GM12874 (cell line): ENCODE results near the gene HELB.

Experiments used
- TF ChIP-seq, protein P1 (sequence below): IDR thresholded peaks from 2 replicates; pipeline ENCODE4 v1.5.1; 2011; ENCODE audit warnings: low read depth, mild to moderate bottlenecking, control low read depth, low read length, moderate library complexity; ENCODE audit not compliant: insufficient read depth

Gene HELB

DNA sequence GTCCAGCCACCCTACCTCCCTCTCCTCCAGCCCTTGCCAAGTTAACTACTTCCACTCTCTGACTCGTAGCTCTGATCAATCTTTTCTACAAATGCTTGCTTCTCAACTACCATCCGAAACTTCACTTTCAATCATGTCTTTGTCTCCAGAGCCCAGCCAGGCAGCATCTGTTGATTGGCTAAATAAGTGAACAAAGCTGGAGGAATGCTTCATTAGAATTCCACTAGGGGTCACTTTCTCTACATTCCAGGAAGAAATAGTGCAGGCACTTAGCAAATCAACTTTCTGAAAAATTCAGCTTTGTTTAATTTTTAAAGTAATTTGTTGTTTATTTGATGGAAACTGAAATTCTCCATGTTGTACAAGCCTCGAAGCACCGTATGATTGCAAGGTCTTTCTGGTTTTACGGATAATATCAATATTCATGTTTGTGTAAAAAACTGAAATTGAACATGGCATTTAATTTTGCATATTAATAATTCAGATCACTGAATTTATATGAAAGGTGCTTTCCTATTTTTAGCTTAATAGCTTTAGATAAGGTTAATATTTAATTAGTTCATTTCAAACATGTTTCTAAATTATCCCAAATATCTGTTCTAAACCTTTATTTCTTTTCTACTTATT is 32.4 kb upstream of the HELB start:
- TF ChIP-seq, protein P1, sequence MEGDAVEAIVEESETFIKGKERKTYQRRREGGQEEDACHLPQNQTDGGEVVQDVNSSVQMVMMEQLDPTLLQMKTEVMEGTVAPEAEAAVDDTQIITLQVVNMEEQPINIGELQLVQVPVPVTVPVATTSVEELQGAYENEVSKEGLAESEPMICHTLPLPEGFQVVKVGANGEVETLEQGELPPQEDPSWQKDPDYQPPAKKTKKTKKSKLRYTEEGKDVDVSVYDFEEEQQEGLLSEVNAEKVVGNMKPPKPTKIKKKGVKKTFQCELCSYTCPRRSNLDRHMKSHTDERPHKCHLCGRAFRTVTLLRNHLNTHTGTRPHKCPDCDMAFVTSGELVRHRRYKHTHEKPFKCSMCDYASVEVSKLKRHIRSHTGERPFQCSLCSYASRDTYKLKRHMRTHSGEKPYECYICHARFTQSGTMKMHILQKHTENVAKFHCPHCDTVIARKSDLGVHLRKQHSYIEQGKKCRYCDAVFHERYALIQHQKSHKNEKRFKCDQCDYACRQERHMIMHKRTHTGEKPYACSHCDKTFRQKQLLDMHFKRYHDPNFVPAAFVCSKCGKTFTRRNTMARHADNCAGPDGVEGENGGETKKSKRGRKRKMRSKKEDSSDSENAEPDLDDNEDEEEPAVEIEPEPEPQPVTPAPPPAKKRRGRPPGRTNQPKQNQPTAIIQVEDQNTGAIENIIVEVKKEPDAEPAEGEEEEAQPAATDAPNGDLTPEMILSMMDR, result peak; percentile 33; the same call in 1 of the 2 replicates

DNA sequence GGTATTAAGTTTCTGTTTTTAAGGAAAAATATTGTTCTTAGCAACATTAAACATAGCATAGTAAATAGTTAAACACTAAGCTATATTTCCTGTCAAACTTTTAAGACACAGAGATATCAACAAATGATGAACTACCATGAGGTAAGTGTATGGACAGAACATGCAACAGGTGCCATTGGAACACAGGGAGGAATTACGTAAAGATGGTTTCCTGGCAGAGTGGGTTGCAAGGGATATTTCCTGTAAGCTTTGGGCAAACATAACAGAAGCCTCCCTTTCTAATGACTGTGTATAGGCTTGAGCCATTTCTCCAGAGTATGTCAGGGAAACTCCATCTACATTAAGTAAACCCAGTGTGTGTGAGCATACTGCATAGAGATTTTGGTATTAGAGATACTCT is 31.7 kb upstream of the HELB start:
- TF ChIP-seq, protein P1, result no peak

DNA sequence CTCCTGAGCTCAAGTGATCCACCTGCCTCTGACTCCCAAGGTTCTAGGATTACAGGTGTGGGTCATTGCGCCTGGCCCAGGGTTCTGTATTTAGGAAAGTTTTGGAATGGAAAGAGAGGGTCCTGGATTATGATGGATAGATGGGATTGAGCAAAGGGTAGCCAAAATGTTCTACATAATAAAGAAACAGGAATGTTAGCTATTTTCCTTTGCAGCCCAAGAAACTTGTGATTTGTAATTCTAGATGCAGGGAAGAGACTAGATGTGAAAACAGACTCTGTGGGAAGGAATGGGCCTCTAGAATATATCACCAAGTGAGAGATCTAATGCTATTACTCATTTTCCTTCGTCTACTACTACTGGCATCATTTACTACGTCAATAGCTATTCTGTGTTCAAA is 29.6 kb upstream of the HELB start:
- TF ChIP-seq, protein P1, result no peak

DNA sequence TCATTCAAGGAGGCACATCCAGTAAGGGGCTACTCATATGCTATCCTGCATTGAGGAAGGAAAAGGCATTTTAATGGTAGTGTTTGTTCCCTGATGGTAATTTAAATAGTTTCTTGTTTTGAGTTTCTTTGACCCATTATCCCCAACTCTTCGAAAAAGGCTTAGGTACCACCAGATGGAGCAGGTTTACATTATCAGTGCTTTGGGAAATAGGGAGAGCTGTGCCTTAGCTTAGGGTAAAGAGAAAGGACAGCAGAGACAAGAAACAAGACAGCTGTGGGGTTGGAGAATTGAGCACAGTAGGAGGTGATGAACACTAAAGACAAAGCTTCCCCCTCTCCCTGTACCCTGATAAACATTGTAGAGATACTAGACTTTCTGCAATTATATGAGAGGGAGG is 29.1 kb upstream of the HELB start:
- TF ChIP-seq, protein P1, result no peak

DNA sequence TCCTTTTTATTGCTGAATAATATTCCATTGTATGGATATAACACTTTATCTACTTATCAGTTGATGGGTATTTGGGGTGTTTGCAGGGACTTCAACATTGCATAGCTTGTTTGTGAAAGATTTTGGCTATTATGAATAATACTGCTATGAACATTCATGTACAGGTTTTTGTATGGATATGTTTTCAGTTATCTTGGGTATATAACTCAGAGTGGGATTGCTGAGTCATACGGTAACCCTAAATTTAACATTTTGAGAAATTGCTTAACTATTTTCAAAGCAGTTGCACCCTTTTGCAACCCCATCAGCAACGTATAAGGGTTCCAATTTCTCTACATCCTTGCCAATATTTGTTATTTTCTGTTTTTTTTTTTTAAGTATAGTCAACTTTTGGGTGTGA is 27.3 kb upstream of the HELB start:
- TF ChIP-seq, protein P1, result no peak

DNA sequence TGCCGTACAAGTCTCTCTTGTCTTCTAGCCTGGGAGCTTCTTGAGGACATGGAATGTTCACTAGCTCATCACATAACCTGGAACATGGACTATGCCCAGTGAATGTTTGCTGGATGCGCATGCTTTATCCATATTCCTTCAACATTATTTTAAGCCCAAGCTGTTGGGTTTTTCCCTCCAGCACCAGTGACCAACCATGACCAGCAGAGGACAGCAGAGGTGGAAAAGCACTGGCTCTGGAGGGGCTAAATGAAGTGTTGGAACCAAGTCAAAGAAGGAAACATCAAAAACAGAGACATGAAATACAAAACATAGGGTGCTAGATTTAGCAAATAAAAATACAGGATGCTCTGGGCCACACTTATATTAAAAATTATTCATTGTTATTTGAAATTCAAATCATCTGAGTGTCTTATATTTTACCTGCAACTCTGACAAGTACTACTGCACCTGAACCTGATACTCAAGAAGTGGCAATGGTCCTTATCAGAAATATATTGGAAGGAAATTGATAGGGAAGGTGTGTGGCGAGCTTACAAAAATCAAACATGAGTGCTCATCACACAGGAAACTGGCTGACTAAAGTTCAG is 23.1 kb upstream of the HELB start:
- TF ChIP-seq, protein P1, result peak; percentile 50

DNA sequence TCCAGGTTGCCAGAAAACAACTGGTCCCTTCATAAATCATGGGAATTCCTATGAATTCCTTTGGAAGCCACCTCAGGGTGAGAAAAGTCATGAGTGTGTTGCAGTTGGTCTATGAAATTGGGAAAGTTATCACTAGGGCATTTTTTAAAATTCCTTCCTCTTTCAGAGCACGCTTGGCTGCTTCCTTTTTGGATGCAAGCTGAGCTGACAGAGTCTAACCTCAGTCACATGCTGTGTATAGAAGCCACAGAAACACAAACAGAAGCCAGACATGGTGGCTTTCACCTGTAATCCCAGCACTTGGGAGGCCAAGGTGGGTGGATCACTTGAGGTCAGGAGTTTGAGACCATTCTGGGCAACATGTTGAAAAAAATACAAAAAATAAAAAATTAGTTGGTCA is 21.7 kb upstream of the HELB start:
- TF ChIP-seq, protein P1, result no peak
